GM18858 (cell line): ENCODE results near the gene IMP4.

Experiments
- ATAC-seq: cut with Tn5 transposase; IDR thresholded peaks from one replicate; pipeline ENCODE4 v1.9.1; 2021; ENCODE audit not compliant: unreplicated experiment

IMP4 gene

GRCh38 chr2:130393318-130393910 lies 50.7 kb downstream of the IMP4 start:
- no peak for ATAC-seq
